WTC11 (cell line): ENCODE measurements around the gene MPZL3. TPM values are rescaled to one million over a fixed set of nuclear protein-coding genes. Genes with fewer than 3 reads are reported as not detected.

ENCODE experiments used
- ATAC-seq: fragments of 200-7000 bp; cut with Tn5 transposase; 2 replicates; pipeline ENCODE4 v1.10.0; 2021; ENCODE audit warnings: mild to moderate bottlenecking, moderate library complexity
- CTCF ChIA-PET: fragments of 300-600 bp; sonication (Branson Sonifier 250); formaldehyde crosslinking; loops from one replicate; lab custom pipeline; 2021; ENCODE audit warnings: antibody characterized with exemption; lab: Charles Lee
- POLR2A ChIA-PET: fragments of 350-600 bp; sonication (Branson Sonifier 250); formaldehyde crosslinking; loops from one replicate; lab custom pipeline; 2021; ENCODE audit warnings: antibody characterized with exemption; lab: Charles Lee
- DNase-seq: peaks from one replicate; pipeline ENCODE4 v3.0.0; 2021; ENCODE audit warnings: low spot score
- H3K27ac Mint-ChIP-seq: 2 replicates; pipeline ENCODE4 v1.8.0; 2021; ENCODE audit warnings: mixed read lengths
- H3K27me3 Mint-ChIP-seq: 2 replicates; pipeline ENCODE4 v1.8.0; 2021; ENCODE audit warnings: low read depth, mild to moderate bottlenecking, moderate library complexity, mixed read lengths
- H3K36me3 Mint-ChIP-seq: 2 replicates; pipeline ENCODE4 v1.8.0; 2021; ENCODE audit warnings: mixed read lengths
- H3K4me1 Mint-ChIP-seq: 2 replicates; pipeline ENCODE4 v1.8.0; 2022; ENCODE audit warnings: mixed read lengths
- H3K4me3 Mint-ChIP-seq: 2 replicates; pipeline ENCODE4 v1.8.0; 2021; ENCODE audit warnings: mild to moderate bottlenecking, moderate library complexity, mixed read lengths
- H3K9me3 Mint-ChIP-seq: 2 replicates; pipeline ENCODE4 v1.8.0; 2021; ENCODE audit warnings: mixed read lengths
- ARID4B ChIP-seq: sonication (generic); formaldehyde crosslinking; IDR thresholded peaks from 2 replicates; pipeline ENCODE4 v1.8.0; 2023; ENCODE audit warnings: missing genetic modification reagents, mild to moderate bottlenecking, borderline replicate concordance
- ATF1 ChIP-seq: sonication (generic); formaldehyde crosslinking; IDR thresholded peaks from 2 replicates; pipeline ENCODE4 v1.8.1; 2023; ENCODE audit warnings: mild to moderate bottlenecking, moderate library complexity, missing genetic modification reagents
- CTCF ChIP-seq: fragments of 200-600 bp; IDR thresholded peaks from 2 replicates; pipeline ENCODE4 v1.8.0; 2022; ENCODE audit warnings: antibody characterized with exemption
- E2F4 ChIP-seq: sonication (generic); formaldehyde crosslinking; IDR thresholded peaks from 2 replicates; pipeline ENCODE4 v1.8.1; 2022; ENCODE audit warnings: low read depth, mild to moderate bottlenecking, moderate library complexity, missing genetic modification reagents, borderline replicate concordance
- ERG ChIP-seq: fragments of 250-450 bp; sonication (Bioruptor Pico); IDR thresholded peaks from 2 replicates; pipeline ENCODE4 v1.8.0; 2021; ENCODE audit warnings: mild to moderate bottlenecking
- FOXJ3 ChIP-seq: sonication (generic); formaldehyde crosslinking; IDR thresholded peaks from 2 replicates; pipeline ENCODE4 v1.9.0; 2021; ENCODE audit warnings: missing genetic modification reagents, mild to moderate bottlenecking, borderline replicate concordance
- FOXP1 ChIP-seq: sonication (generic); formaldehyde crosslinking; IDR thresholded peaks from 2 replicates; pipeline ENCODE4 v1.8.0; 2022; ENCODE audit warnings: missing genetic modification reagents, mild to moderate bottlenecking, moderate library complexity, borderline replicate concordance
- MXD4 ChIP-seq: fragments of 250-450 bp; sonication (Bioruptor Pico); IDR thresholded peaks from 2 replicates; pipeline ENCODE4 v1.8.0; 2021; ENCODE audit warnings: mild to moderate bottlenecking, moderate library complexity, borderline replicate concordance
- MYBL2 ChIP-seq: sonication (generic); formaldehyde crosslinking; IDR thresholded peaks from 2 replicates; pipeline ENCODE4 v1.8.1; 2023; ENCODE audit warnings: mild to moderate bottlenecking, moderate library complexity, missing genetic modification reagents
- SMAD3 ChIP-seq: sonication (generic); formaldehyde crosslinking; IDR thresholded peaks from 2 replicates; pipeline ENCODE4 v1.8.0; 2022; ENCODE audit warnings: missing genetic modification reagents, mild to moderate bottlenecking, borderline replicate concordance
- SP1 ChIP-seq: sonication (generic); formaldehyde crosslinking; conservative IDR thresholded peaks from 2 replicates; pipeline ENCODE4 v1.8.1; 2022; ENCODE audit warnings: missing genetic modification reagents
- TCF7 ChIP-seq: sonication (generic); formaldehyde crosslinking; IDR thresholded peaks from 2 replicates; pipeline ENCODE4 v1.8.0; 2022; ENCODE audit warnings: mild to moderate bottlenecking, low read depth, missing genetic modification reagents, moderate library complexity
- TP53 ChIP-seq: sonication (generic); formaldehyde crosslinking; IDR thresholded peaks from 2 replicates; pipeline ENCODE4 v1.8.1; 2023; ENCODE audit warnings: mild to moderate bottlenecking, missing genetic modification reagents
- total RNA-seq: library from RNA; stranded (reverse); gene quantifications from 3 replicates; pipeline ENCODE4 v1.2.3, GENCODE V29; 2021

MPZL3 gene
- total RNA-seq, 1 experiment from 2014 or later, result 2.1 TPM

GRCh38 chr11:118264569-118265465 is 12.7 kb upstream of the MPZL3 start:
- H3K4me1 Mint-ChIP-seq, result peaks cover 35% of the 10 kb centered on the region
- CTCF ChIA-PET, result interaction anchor here (0.8 to 2.2 kb wide), 5 partner anchors 31 to 93 kb away, joined by 3 to 15 read pairs (median 7); no protein-coding TSS in a partner anchor
- DNase-seq, result no peak
- POLR2A ChIA-PET, result no interaction called here
- no peaks in the 10 kb centered on the region for H3K36me3 Mint-ChIP-seq
- TF ChIP-seq E2F4 (CRISPR knock-in tag) (no peak), MXD4 (no peak), SMAD3 (no peak), ATF1 (CRISPR knock-in tag) (no peak), ERG (CRISPR knock-in tag) (no peak), FOXJ3 (no peak), CTCF (no peak), TCF7 (CRISPR knock-in tag) (no peak), ARID4B (no peak), TP53 (CRISPR knock-in tag) (no peak), MYBL2 (CRISPR knock-in tag) (no peak), FOXP1 (CRISPR knock-in tag) (no peak)
- no peak overlapping the region for H3K27ac Mint-ChIP-seq
- peaks cover 93% of the 10 kb centered on the region for H3K27me3 Mint-ChIP-seq
- peak; percentile 18 for ATAC-seq
- H3K4me3 Mint-ChIP-seq, result peak overlapping the region; percentile 67
- no peaks in the 10 kb centered on the region for H3K9me3 Mint-ChIP-seq

GRCh38 chr11:118263695-118264568 is 11.8 kb upstream of the MPZL3 start, which contains the start of gene MPZL2:
Gene MPZL2, minus strand, starts transcription at chr11:118264297. Its CDS starts 144 bp downstream, at chr11:118264153.
- Mint-ChIP-seq H3K4me1 (peaks cover 35% of the 10 kb centered on the region), H3K27me3 (peaks cover 93% of the 10 kb centered on the region), H3K9me3 (peaks cover 5% of the 10 kb centered on the region), H3K36me3 (no peaks in the 10 kb centered on the region), H3K27ac (no peak within 1 kb of the TSS), H3K4me3 (peak within 1 kb of the TSS; percentile 67)
- ATAC-seq (peak; percentile 85), DNase-seq (peak; percentile 42)
- TF ChIP-seq SP1 (CRISPR knock-in tag), result 0 out of 2 replicates have a peak, but pooled peaks have one; percentile 34
- no peak for TF ChIP-seq ATF1 (CRISPR knock-in tag)
- CTCF ChIA-PET, result interaction anchor here (0.6 to 2.2 kb wide), 7 partner anchors 13 to 92 kb away, joined by 3 to 15 read pairs (median 6); no protein-coding TSS in a partner anchor
- POLR2A ChIA-PET, result no interaction called here
